AG09319 (cell line): ENCODE results near the gene CHST6.

Experiments
- DNase-seq: peaks from one replicate; pipeline ENCODE4 v3.0.0-alpha.2; 2010; ENCODE audit warnings: low read depth; ENCODE audit errors: extremely low read depth
- TF ChIP-seq, protein P1 (sequence below): IDR thresholded peaks from 2 replicates; pipeline ENCODE4 v1.5.1; 2011; ENCODE audit warnings: low read depth, mild to moderate bottlenecking, inconsistent platforms, low read length, moderate library complexity

CHST6 gene

GRCh38 chr16:75477680-75478473 lies 17.4 kb downstream of the CHST6 start:
- no peak for DNase-seq
- TF ChIP-seq, protein P1, sequence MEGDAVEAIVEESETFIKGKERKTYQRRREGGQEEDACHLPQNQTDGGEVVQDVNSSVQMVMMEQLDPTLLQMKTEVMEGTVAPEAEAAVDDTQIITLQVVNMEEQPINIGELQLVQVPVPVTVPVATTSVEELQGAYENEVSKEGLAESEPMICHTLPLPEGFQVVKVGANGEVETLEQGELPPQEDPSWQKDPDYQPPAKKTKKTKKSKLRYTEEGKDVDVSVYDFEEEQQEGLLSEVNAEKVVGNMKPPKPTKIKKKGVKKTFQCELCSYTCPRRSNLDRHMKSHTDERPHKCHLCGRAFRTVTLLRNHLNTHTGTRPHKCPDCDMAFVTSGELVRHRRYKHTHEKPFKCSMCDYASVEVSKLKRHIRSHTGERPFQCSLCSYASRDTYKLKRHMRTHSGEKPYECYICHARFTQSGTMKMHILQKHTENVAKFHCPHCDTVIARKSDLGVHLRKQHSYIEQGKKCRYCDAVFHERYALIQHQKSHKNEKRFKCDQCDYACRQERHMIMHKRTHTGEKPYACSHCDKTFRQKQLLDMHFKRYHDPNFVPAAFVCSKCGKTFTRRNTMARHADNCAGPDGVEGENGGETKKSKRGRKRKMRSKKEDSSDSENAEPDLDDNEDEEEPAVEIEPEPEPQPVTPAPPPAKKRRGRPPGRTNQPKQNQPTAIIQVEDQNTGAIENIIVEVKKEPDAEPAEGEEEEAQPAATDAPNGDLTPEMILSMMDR: no peak

GRCh38 chr16:75476817-75477216 lies 18.4 kb downstream of the CHST6 start:
- TF ChIP-seq, protein P1: no peak
- no peak for DNase-seq

- TF ChIP-seq, protein P1: no peak
- DNase-seq: no peak
Observed at GRCh38 chr16:75475420-75475847, 19.8 kb downstream of the CHST6 start.

DNA sequence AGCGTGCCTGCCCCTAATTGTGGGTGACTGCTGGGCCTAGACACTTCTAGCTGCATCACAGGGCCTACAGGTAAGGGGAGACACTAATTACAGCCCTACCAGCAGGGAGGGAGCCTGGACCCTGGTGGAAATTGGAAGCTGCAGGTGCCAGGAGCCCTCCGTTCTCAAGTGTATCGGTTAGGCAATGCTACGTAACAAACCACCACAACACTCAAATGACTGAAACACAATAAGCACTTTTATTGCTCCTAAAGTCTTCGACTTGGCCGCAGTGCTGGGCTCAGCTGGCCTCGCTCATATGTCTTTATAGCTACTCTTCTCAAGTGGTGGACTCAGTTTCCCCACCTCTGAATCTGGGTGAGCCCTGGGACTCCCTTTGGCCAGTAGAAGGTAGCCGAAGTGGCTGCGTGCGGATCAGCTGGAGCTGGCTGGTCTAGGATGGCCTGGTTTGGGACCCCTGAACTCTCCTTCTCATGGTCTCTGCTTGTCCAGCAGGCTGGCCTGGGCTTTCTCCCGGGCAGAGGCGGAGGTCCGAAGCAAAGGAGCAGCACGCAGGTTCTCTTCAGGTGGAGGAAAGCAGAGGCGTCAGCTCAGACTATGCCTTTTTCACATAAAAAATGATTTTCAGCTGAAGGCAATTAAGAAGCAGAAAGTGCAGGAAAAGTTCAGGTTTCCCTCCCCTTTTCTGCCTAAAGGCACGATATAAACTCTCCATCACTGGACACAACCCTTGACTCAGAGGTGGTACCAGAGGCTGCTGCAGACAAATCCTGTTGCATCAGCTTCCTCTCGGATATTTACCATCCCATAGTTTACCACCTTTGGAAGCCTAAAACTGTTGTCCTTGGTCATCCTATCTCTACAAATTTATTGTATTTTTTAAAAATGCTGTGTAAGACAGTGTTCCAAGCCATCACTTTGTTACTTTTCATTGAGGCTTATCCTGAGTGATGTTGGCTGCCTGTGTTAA lies 22.0 kb downstream of the CHST6 start:
- TF ChIP-seq, protein P1: no peak
- DNase-seq: no peak

DNA sequence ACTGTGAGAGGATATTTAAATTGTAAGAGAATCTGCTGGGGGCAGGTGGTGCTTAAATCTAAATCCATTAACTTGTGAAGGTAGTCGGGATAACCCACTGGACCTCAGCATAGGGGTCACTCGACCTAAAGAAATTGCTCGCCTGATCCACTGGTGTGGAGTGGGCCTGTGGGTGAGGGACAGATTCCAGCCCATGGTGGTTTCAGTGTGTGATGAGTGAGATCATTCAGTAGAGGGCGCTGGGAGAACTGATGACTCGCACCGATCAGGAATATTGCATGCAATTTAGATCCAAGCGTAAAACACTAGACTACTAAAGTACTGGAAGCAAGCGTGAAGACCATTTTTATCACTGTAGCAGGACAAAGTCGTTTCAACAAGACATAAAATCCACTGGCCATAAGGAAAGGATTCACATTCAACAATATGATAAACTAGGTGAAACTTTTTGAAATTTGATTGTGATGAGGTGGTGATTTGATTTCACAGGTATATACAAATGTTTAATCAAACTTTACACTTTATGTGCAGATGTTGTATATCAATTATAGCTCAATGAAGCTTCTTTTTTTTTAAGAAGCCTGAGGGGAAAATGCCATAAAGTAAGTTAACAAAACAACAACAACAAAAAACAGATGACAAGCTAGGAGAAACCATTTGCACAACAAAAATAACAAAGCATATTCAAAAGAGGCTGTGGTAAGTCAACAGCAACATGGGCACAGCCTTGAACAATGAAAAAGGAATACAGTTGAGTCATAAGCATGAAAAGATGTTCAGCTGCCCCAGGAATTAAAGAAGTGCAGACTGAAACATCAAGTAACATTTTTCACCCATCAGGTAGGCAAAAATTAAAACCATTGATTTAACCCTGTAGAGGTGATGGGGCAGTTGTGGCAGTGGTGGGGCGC lies 23.3 kb downstream of the CHST6 start:
- DNase-seq: peak; percentile 36
- TF ChIP-seq, protein P1: peak; percentile 76

- TF ChIP-seq, protein P1: no peak
- no peak for DNase-seq
Observed at GRCh38 chr16:75466760-75467159, 28.5 kb downstream of the CHST6 start.
